K562 (cell line): ENCODE results near the gene RPL22L1. TPM values are rescaled to one million over a fixed set of nuclear protein-coding genes. Genes with fewer than 3 reads are reported as not detected.

Source experiments
- BRF2 ChIP-seq: IDR thresholded peaks from 3 replicates; pipeline ENCODE4 v1.6.1; 2011; ENCODE audit warnings: borderline replicate concordance, mild to moderate bottlenecking; ENCODE audit not compliant: insufficient read length, insufficient read depth
- CREB5 ChIP-seq: fragments of 250-450 bp; sonication (Bioruptor Pico); IDR thresholded peaks from 2 replicates; pipeline ENCODE4 v1.5.0; 2020; ENCODE audit warnings: mild to moderate bottlenecking
- FOXJ3 ChIP-seq: sonication (generic); formaldehyde crosslinking; IDR thresholded peaks from 2 replicates; pipeline ENCODE4 v1.4.0; 2020; ENCODE audit warnings: mild to moderate bottlenecking, missing genetic modification reagents
- GATAD2B ChIP-seq: fragments of 450-650 bp; IDR thresholded peaks from 2 replicates; pipeline ENCODE4 v1.6.1; 2017; ENCODE audit warnings: mild to moderate bottlenecking, borderline replicate concordance
- HBP1 ChIP-seq: fragments of 450-650 bp; formaldehyde crosslinking; IDR thresholded peaks from 2 replicates; pipeline ENCODE4 v1.4.0; 2022; ENCODE audit warnings: missing genetic modification characterization
- HNRNPH1 ChIP-seq: fragments of 200-400 bp; formaldehyde crosslinking; optimal IDR thresholded peaks from 2 replicates; pipeline ENCODE3; 2017; ENCODE audit warnings: low read depth, mild to moderate bottlenecking, low read length, moderate library complexity
- MXI1 ChIP-seq: IDR thresholded peaks from 2 replicates; pipeline ENCODE4 v1.6.1; 2011; ENCODE audit warnings: low read depth, mild to moderate bottlenecking, improper control_type of control experiment, low read length
- MYNN ChIP-seq, 2 experiments: sonication (generic); formaldehyde crosslinking in 1 of 2; IDR thresholded peaks; 2 replicates each; pipeline versions ENCODE4 v1.5.0 to v1.6.1; 2016 to 2020; ENCODE audit warnings: antibody characterized with exemption in 1 of 2, missing genetic modification reagents in 1 of 2
- NFRKB ChIP-seq: fragments of 450-650 bp; IDR thresholded peaks from 2 replicates; pipeline ENCODE4 v1.6.1; 2016; ENCODE audit warnings: low read depth
- POLR2A ChIP-seq: fragments of 450-650 bp; conservative IDR thresholded peaks from 2 replicates; pipeline ENCODE4 v1.6.1; 2016
- PRDM10 ChIP-seq: fragments of 450-650 bp; IDR thresholded peaks from 2 replicates; pipeline ENCODE4 v1.6.1; 2018; ENCODE audit not compliant: partially characterized antibody
- ZBTB8A ChIP-seq: fragments of 450-650 bp; IDR thresholded peaks from 2 replicates; pipeline ENCODE4 v1.6.1; 2018; ENCODE audit warnings: mild to moderate bottlenecking, moderate library complexity; ENCODE audit not compliant: partially characterized antibody
- ZFPM2 ChIP-seq: fragments of 250-450 bp; sonication (Bioruptor Pico); IDR thresholded peaks from 2 replicates; pipeline ENCODE4 v1.5.1; 2022; ENCODE audit warnings: mild to moderate bottlenecking
- ZNF408 ChIP-seq: fragments of 250-450 bp; sonication (Bioruptor Pico); IDR thresholded peaks from 2 replicates; pipeline ENCODE4 v1.4.0; 2020; ENCODE audit warnings: low read depth, mild to moderate bottlenecking, moderate library complexity
- ZNF584 ChIP-seq: fragments of 200-800 bp; sonication (Bioruptor generic); IDR thresholded peaks from 2 replicates; pipeline ENCODE4 v1.6.1; 2016; ENCODE audit warnings: low read depth, mild to moderate bottlenecking, missing genetic modification characterization, missing compliant biosample characterization
- ZNF740 ChIP-seq, 3 experiments: fragments of 200-800 bp in 1 of 3; sonication (Bioruptor generic) in 1 of 3; sonication (generic) in 1 of 3; formaldehyde crosslinking in 1 of 3; IDR thresholded peaks; 2 replicates each; pipeline versions ENCODE4 v1.6.1 to v1.8.0; 2016 to 2022; ENCODE audit warnings: mild to moderate bottlenecking in 2 of 3, missing compliant biosample characterization in 2 of 3, missing genetic modification characterization in 2 of 3, missing genetic modification reagents in 1 of 3
- ZNF785 ChIP-seq: fragments of 250-450 bp; sonication (Bioruptor Pico); IDR thresholded peaks from 2 replicates; pipeline ENCODE4 v1.4.0; 2020; ENCODE audit warnings: mild to moderate bottlenecking
- polyA plus RNA-seq, 8 experiments: library from polyadenylated mRNA; depleted of rRNA in 4 of 8; stranded (reverse) in 5 of 8; unstranded in 3 of 8; fragments of >200 nt; fragmentation: Nextera tagmentation in 2 of 8; fragmentation: Illumina TruSeq in 1 of 8; extraction: Ambion mirVana in 2 of 8; extraction: Trizol in 1 of 8; gene quantifications; 2 replicates each; pipeline versions ENCODE4 v1.2.1 to v1.2.3, GENCODE V29; 2011 to 2014; ENCODE audit warnings: inconsistent platforms in 1 of 8, missing spikeins in 1 of 8
- total RNA-seq, 7 experiments: library from RNA; depleted of rRNA in 6 of 7; stranded (reverse); fragments of >200 nt in 6 of 7; fragmentation: Illumina TruSeq in 2 of 7; extraction: Trizol in 2 of 7; gene quantifications; 2 replicates each; pipeline versions ENCODE4 v1.2.1 to v1.2.3, GENCODE V29; 2011 to 2021; ENCODE audit warnings: low replicate concordance in 1 of 7

The RPL22L1 gene
- total and polyA plus RNA-seq, 9 of the 15 experiments (the other 6 are each of a cell fraction or from before 2014, with no cell fraction given) = 53.9 to 198 (median 108) TPM

GRCh38 chr3:170908235-170909116 lies 38.5 kb upstream of the RPL22L1 start, which contains the start of gene EIF5A2 (continued):
- TF ChIP-seq ZNF584 (CRISPR knock-in tag) = no peak
- TF ChIP-seq GATAD2B = 0 out of 2 replicates have a peak, but pooled peaks have one; percentile 23
- TF ChIP-seq ZNF785 (CRISPR knock-in tag) = no peak
- no peak for TF ChIP-seq HNRNPH1
- no peak for TF ChIP-seq ZNF740 (CRISPR knock-in tag; IDR thresholded peaks at IDR 0.05)
- TF ChIP-seq ZNF740 (tag; IDR thresholded peaks at IDR 0.05) = no peak
- TF ChIP-seq HBP1 (CRISPR knock-in tag) = no peak
- no peak for TF ChIP-seq MXI1
- no peak for TF ChIP-seq PRDM10
- no peak for TF ChIP-seq ZFPM2 (CRISPR knock-in tag)
- no peak for TF ChIP-seq ZBTB8A
- TF ChIP-seq POLR2A = peak; percentile 85
- no peak for TF ChIP-seq FOXJ3 (CRISPR knock-in tag)
- TF ChIP-seq CREB5 (CRISPR knock-in tag) = no peak
- TF ChIP-seq MYNN (IDR thresholded peaks at IDR 0.05) = no peak
- TF ChIP-seq MYNN (CRISPR knock-in tag; IDR thresholded peaks at IDR 0.05) = no peak
- no peak for TF ChIP-seq ZNF408
- no peak for TF ChIP-seq NFRKB
- TF ChIP-seq BRF2 = no peak
